Stimulated activated CD8-positive, alpha-beta memory T cell treated with anti-CD3 and anti-CD28 coated beads, Interleukin-4, amount 100 ng/mL, for 48 hours (primary cell): ENCODE measurements around the gene ADAM21.
A peak's percentile ranks its signal among the peaks of the same experiment; 100 is the strongest.
"Not testable (repeated sequence)": the region's sequence is repeated elsewhere in the genome, so short reads cannot be mapped to it uniquely, and the experiment has no call there.

Experiments
- DNase-seq: peaks from one replicate; pipeline ENCODE4 v3.0.0-alpha.2; 2020

The ADAM21 gene

GRCh38 chr14:70451874-70452273 lies at the start of gene ADAM21:
Gene ADAM21 (plus strand): TSS chr14:70452174. CDS start chr14:70457500, 5,326 bp downstream.
- DNase-seq: no peak

- not testable (repeated sequence) for DNase-seq
Observed at GRCh38 chr14:70403335-70403734, 48.6 kb upstream of the ADAM21 start.

GRCh38 chr14:70406216-70406615 lies 45.8 kb upstream of the ADAM21 start:
- not testable (repeated sequence) for DNase-seq

GRCh38 chr14:70407621-70408020 lies 44.4 kb upstream of the ADAM21 start:
- no peak for DNase-seq

GRCh38 chr14:70415788-70416187 lies 36.2 kb upstream of the ADAM21 start:
- DNase-seq: no peak

GRCh38 chr14:70416338-70416724 lies 35.6 kb upstream of the ADAM21 start:
- DNase-seq: no peak

- DNase-seq: peak; percentile 61
Observed at GRCh38 chr14:70416725-70417349, 35.1 kb upstream of the ADAM21 start, which contains the start of gene SYNJ2BP. Gene SYNJ2BP (minus strand): TSS chr14:70417090. CDS start chr14:70416963, 127 bp downstream.

- not testable (repeated sequence) for DNase-seq
Observed at GRCh38 chr14:70419270-70419931, 32.6 kb upstream of the ADAM21 start.

- DNase-seq: no peak
Observed at GRCh38 chr14:70422538-70422937, 29.4 kb upstream of the ADAM21 start.

- DNase-seq: no peak
Observed at GRCh38 chr14:70425354-70425753, 26.6 kb upstream of the ADAM21 start.

- DNase-seq: not testable (repeated sequence)
Observed at GRCh38 chr14:70426555-70426954, 25.4 kb upstream of the ADAM21 start.

GRCh38 chr14:70436867-70437266 lies 15.1 kb upstream of the ADAM21 start:
- DNase-seq: no peak

GRCh38 chr14:70441641-70442040 lies 10.3 kb upstream of the ADAM21 start:
- DNase-seq: no peak

- DNase-seq: no peak
Observed at GRCh38 chr14:70442750-70443149, 9.2 kb upstream of the ADAM21 start.

- no peak for DNase-seq
Observed at GRCh38 chr14:70448633-70449340, 3.2 kb upstream of the ADAM21 start.

- DNase-seq: no peak
Observed at GRCh38 chr14:70454731-70455130, 2.8 kb downstream of the ADAM21 start.

- no peak for DNase-seq
Observed at GRCh38 chr14:70468731-70469130, 16.8 kb downstream of the ADAM21 start.

GRCh38 chr14:70470863-70471563 lies 19.0 kb downstream of the ADAM21 start:
- not testable (repeated sequence) for DNase-seq

- DNase-seq: no peak
Observed at GRCh38 chr14:70472253-70473159, 20.5 kb downstream of the ADAM21 start.

- DNase-seq: no peak
Observed at GRCh38 chr14:70473825-70474224, 21.9 kb downstream of the ADAM21 start.

- not testable (repeated sequence) for DNase-seq
Observed at GRCh38 chr14:70475459-70475858, 23.5 kb downstream of the ADAM21 start.
